ENCODE results near the gene OSBPL5. TPM values are rescaled to one million over a fixed set of nuclear protein-coding genes. Genes with fewer than 3 reads are reported as not detected.
A peak's percentile ranks its signal among the peaks of the same experiment; 100 is the strongest.

OSBPL5 gene
- total RNA-seq, 4 donors from 2014 or later, result 59.6 to 119 (median 71.7) TPM

DNA sequence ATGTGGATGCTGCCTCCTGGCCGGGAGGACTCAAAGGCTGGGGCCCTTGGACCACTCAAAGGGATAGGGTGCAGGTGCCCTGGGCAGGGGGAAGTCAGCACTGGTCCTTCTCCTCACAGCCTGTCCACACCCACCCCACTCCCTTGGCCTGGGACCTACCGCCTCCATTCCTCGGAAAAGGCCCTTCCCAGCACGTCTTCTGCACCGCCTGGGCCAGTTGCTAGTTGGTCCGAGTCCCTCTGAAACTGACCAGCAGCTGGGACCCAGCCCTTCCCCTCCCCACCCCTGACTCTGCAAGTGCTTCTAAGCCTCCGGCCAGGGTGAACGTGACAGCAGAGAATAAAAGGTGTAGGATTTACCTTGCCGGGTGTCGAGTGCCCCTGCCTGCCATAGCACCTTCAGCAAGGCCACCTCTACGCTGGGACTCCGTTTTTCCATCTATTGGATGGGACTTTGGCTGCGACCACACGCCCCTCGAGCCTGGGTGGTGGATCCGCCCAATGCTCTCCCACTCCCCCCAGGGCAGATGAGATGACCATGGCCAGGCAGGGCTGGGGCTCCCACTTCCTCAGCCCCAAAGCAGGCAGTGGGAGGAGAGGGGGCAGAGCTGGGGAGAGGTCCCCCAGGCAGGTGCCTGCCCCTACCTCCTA lies 37.3 kb downstream of the OSBPL5 start:
- Histone ChIP-seq H3K9me3 (no peaks in the 10 kb centered on the region), H3K4me3 (no peak overlapping the region), H3K27me3 (no peaks in the 10 kb centered on the region), H3K4me1 (peaks cover 34 to 65% (median 62%) of the 10 kb centered on the region in 4 donors), H3K36me3 (peaks cover 0 to 45% (median 18%) of the 10 kb centered on the region in 4 donors), H3K27ac (replicated peaks in 1 of 4) (peak overlapping the region; percentile 17 to 70 (median 64))
- WGBS, result 76% methylated on average over 14 of the region's 16 CpGs
- TF ChIP-seq, protein P1, sequence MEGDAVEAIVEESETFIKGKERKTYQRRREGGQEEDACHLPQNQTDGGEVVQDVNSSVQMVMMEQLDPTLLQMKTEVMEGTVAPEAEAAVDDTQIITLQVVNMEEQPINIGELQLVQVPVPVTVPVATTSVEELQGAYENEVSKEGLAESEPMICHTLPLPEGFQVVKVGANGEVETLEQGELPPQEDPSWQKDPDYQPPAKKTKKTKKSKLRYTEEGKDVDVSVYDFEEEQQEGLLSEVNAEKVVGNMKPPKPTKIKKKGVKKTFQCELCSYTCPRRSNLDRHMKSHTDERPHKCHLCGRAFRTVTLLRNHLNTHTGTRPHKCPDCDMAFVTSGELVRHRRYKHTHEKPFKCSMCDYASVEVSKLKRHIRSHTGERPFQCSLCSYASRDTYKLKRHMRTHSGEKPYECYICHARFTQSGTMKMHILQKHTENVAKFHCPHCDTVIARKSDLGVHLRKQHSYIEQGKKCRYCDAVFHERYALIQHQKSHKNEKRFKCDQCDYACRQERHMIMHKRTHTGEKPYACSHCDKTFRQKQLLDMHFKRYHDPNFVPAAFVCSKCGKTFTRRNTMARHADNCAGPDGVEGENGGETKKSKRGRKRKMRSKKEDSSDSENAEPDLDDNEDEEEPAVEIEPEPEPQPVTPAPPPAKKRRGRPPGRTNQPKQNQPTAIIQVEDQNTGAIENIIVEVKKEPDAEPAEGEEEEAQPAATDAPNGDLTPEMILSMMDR (IDR thresholded peaks at IDR 0.05), result no peak
- no peak for TF ChIP-seq EP300 (IDR thresholded peaks at IDR 0.05)
- TF ChIP-seq POLR2A (IDR thresholded peaks at IDR 0.05; ENCODE audit: low read depth), result no peak
- no peak for TF ChIP-seq POLR2AphosphoS5 (IDR thresholded peaks at IDR 0.05)
- intact Hi-C loops (cut with DNase I), result no loop called here
- DNase-seq (ENCODE audit: extremely low spot score), result no peak

DNA sequence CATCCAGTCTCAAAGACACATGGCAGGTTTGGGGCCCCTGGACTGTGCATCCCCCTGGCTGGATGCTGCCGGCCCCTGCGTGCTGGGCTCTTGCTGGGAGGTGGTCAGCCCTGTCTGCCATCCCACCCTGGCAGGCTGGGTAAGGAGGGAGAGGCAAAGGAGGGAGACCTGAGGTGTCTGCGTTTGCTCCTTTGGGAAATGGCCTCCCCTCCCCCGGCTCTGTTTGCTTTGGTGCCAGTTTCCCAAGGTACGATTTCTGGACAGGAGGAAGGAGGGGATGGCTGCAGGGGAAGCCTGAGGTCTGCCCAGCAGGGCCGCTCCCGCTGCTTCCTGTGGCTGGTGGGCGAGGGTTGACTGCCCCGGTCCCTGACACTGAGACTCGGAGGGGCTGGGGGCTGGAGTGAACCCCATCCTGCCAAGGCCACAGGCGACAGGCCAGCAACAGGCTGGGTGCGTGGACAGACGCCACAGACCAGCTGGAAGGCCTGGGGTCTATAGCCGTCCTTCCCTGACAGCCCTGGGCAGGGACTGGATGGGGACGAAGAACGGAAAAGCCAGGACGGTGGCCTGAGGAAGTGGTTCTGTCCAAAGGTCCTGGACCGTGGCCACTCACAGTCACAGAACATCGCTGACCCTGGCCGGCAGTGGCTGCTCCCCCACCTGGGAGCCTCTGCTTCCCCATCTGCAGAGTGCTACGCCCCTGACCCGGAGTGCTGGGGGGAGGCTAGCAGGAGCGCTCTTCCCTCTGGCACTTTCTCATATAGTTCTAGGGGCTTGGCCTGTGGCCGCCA lies 38.0 kb downstream of the OSBPL5 start:
- peaks cover 0 to 50% (median 24%) of the 10 kb centered on the region in 4 donors for H3K36me3 ChIP-seq
- H3K4me1 ChIP-seq, result peaks cover 36 to 73% (median 69%) of the 10 kb centered on the region in 4 donors
- H3K27ac ChIP-seq (replicated peaks in 1 of 4), result peak overlapping the region; percentile 39 to 70 (median 64)
- H3K27me3 ChIP-seq, result no peaks in the 10 kb centered on the region
- intact Hi-C loops (cut with DNase I), result no loop called here
- DNase-seq (ENCODE audit: extremely low spot score), result no peak
- no peak overlapping the region for H3K4me3 ChIP-seq
- 79% methylated on average over 15 of the region's 24 CpGs for WGBS
- no peaks in the 10 kb centered on the region for H3K9me3 ChIP-seq
- TF ChIP-seq POLR2A (IDR thresholded peaks at IDR 0.05; ENCODE audit: low read depth) (no peak), EP300 (IDR thresholded peaks at IDR 0.05) (no peak), POLR2AphosphoS5 (IDR thresholded peaks at IDR 0.05) (no peak)
- TF ChIP-seq, protein P1 (IDR thresholded peaks at IDR 0.05), result no peak

DNA sequence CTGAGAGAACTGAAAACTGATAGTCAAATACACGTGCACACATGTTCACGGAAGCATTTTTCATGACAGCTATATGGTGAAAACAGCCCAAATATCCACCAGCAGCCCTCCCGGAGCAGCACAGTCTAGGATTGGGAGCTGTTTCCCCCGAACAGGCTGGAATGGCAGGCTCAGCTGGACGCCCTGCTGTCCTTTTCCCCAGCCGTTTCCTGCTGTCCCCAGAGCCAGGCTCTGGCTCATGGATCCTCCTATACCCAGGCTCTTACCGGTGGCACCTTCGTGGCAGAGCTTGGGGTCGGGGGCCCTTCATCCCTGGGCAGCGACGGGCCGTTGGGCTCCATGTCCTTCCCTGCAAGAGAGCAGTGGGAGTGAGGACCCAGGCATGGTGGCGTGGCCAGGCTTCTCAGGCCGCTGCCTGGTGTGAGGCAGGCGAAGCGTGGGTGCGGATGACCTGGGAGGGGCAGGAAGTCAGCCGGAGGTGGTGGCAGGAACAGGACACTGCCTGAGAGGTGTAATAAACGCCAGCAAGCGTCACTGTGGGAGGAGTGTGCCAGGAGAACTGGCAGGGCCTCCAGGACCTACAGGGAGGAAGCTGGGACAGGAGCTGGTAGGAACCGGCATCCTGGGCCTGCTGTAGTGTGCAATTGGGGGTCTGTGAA lies 38.8 kb downstream of the OSBPL5 start:
- H3K27ac ChIP-seq (replicated peaks in 1 of 4), result peak overlapping the region; percentile 39 to 70 (median 64)
- peaks cover 7 to 57% (median 31%) of the 10 kb centered on the region in 4 donors for H3K36me3 ChIP-seq
- H3K4me1 ChIP-seq, result peaks cover 36 to 74% (median 69%) of the 10 kb centered on the region in 4 donors
- H3K9me3 ChIP-seq, result no peaks in the 10 kb centered on the region
- WGBS, result 62% methylated on average over 13 of the region's 21 CpGs
- no peak for DNase-seq (ENCODE audit: extremely low spot score)
- H3K4me3 ChIP-seq, result peak overlapping the region in 1 of 4 donors; percentile 26
- H3K27me3 ChIP-seq, result no peaks in the 10 kb centered on the region
- intact Hi-C loops (cut with DNase I), result no loop called here
- TF ChIP-seq POLR2AphosphoS5 (IDR thresholded peaks at IDR 0.05), result peak; percentile 27 to 52
- TF ChIP-seq, protein P1 (IDR thresholded peaks at IDR 0.05), result no peak

DNA sequence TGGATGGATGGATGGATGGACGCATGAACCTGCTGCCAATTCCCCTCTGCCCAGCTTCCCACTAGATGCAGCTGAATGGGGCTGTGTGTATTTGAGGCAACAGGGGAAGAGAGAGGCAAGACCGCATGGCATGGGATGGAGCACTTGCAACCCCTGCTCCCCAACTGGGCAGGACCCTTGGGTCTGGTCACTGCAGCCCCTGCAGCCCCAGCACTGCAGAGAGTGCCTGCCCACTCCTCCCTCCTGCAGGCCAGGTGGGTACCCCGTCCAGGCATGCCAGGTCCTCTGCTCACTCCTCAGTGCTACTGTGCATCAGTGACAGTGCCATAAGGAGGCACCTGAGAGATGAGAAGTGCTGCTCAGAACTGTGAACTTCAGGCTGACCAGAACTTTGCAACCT lies 40.3 kb downstream of the OSBPL5 start:
- intact Hi-C loops (cut with DNase I), result loop anchor here (5.0 kb wide), 1 partner anchor 42 kb away; the partner anchor contains the start of gene OSBPL5
- DNase-seq (ENCODE audit: extremely low spot score), result no peak
- peaks cover 36 to 65% (median 58%) of the 10 kb centered on the region in 4 donors for H3K4me1 ChIP-seq
- H3K27ac ChIP-seq (replicated peaks in 1 of 4), result peak overlapping the region; percentile 78 to 85 (median 81)
- TF ChIP-seq, protein P1 (IDR thresholded peaks at IDR 0.05), result no peak
- TF ChIP-seq EP300 (IDR thresholded peaks at IDR 0.05) (no peak), POLR2A (IDR thresholded peaks at IDR 0.05; ENCODE audit: low read depth) (no peak), POLR2AphosphoS5 (IDR thresholded peaks at IDR 0.05) (no peak)
- no peaks in the 10 kb centered on the region for H3K27me3 ChIP-seq
- no peaks in the 10 kb centered on the region for H3K9me3 ChIP-seq
- no peak overlapping the region for H3K4me3 ChIP-seq
- peaks cover 14 to 72% (median 44%) of the 10 kb centered on the region in 4 donors for H3K36me3 ChIP-seq
- WGBS, result 96% methylated on average over 3 of the region's 3 CpGs
